HS-27A (cell line): Measurements from ENCODE around the gene CHP1.
"Not testable (repeated sequence)": the region's sequence is repeated elsewhere in the genome, so short reads cannot be mapped to it uniquely, and the experiment has no call there.

ENCODE experiments used
- DNase-seq: peaks from one replicate; pipeline ENCODE4 v3.0.0-alpha.2; 2012; ENCODE audit warnings: low read depth, missing footprints

CHP1 gene

GRCh38 chr15:41292521-41292920 is 61.5 kb downstream of the CHP1 start:
- no peak for DNase-seq

- not testable (repeated sequence) for DNase-seq
These were observed 70.1 kb downstream of the CHP1 start for GRCh38 chr15:41301139-41301538.

GRCh38 chr15:41301587-41301986 is 70.5 kb downstream of the CHP1 start:
- no peak for DNase-seq

GRCh38 chr15:41304149-41304770 is 73.2 kb downstream of the CHP1 start:
- DNase-seq, result no peak

GRCh38 chr15:41307679-41308078 is 76.6 kb downstream of the CHP1 start:
- DNase-seq, result no peak

- no peak for DNase-seq
These were observed 78.3 kb downstream of the CHP1 start for GRCh38 chr15:41309226-41309905.

- DNase-seq, result not testable (repeated sequence)
These were observed 89.8 kb downstream of the CHP1 start for GRCh38 chr15:41320805-41321330.

GRCh38 chr15:41323611-41324010 is 92.5 kb downstream of the CHP1 start:
- no peak for DNase-seq

GRCh38 chr15:41331281-41331680 is 100.2 kb downstream of the CHP1 start:
- DNase-seq, result no peak
